Cardiac muscle cell (in vitro differentiated cells and primary cell): ENCODE data around the gene LYPD3. TPM values are rescaled to one million over a fixed set of nuclear protein-coding genes. Genes with fewer than 3 reads are reported as not detected.

Source experiments
- DNase-seq, 2 donors: peaks; one replicate each; pipeline versions ENCODE4 v3.0.0 to v3.0.0-alpha.2; 2010 to 2017; ENCODE audit warnings: low read depth in 1 of 2, low spot score in 1 of 2
- H3K27ac ChIP-seq: fragments of 200-600 bp; sonication (generic); 2 replicates; pipeline ENCODE4 v1.5.1; 2016
- H3K27me3 ChIP-seq: fragments of 200-600 bp; sonication (generic); 2 replicates; pipeline ENCODE4 v1.6.0; 2016; ENCODE audit warnings: control low read depth
- H3K36me3 ChIP-seq: fragments of 200-600 bp; sonication (generic); 2 replicates; pipeline ENCODE4 v1.5.1; 2016; ENCODE audit warnings: control low read depth
- H3K4me1 ChIP-seq: fragments of 200-600 bp; sonication (generic); 2 replicates; pipeline ENCODE4 v1.8.1; 2017; ENCODE audit warnings: low read depth, mild to moderate bottlenecking, mixed run types
- H3K4me3 ChIP-seq: fragments of 200-600 bp; sonication (generic); 2 replicates; pipeline ENCODE4 v1.5.1; 2016; ENCODE audit warnings: mild to moderate bottlenecking
- H3K9me3 ChIP-seq: fragments of 200-600 bp; sonication (generic); 2 replicates; pipeline ENCODE4 v1.5.1; 2017; ENCODE audit warnings: low read depth, mild to moderate bottlenecking, control low read depth
- CTCF ChIP-seq: IDR thresholded peaks from 2 replicates; pipeline ENCODE4 v1.5.1; 2012; ENCODE audit warnings: low read depth, mild to moderate bottlenecking, low read length
- polyA plus RNA-seq: library from polyadenylated mRNA; unstranded; fragments of >200 nt; fragmentation: Nextera tagmentation; extraction: Ambion mirVana; gene quantifications from 2 replicates; pipeline ENCODE4 v1.2.1, GENCODE V29; 2016
- total RNA-seq: library from RNA; depleted of rRNA; stranded (reverse); fragments of >200 nt; gene quantifications from 2 replicates; pipeline ENCODE4 v1.2.3, GENCODE V29; 2016

LYPD3 gene
- total and polyA plus RNA-seq, 2 experiments from 2014 or later: 0.73 to 3.2 TPM

- peaks cover 3% of the 10 kb centered on the region for H3K36me3 ChIP-seq
- no peaks in the 10 kb centered on the region for H3K9me3 ChIP-seq
- no peak for TF ChIP-seq CTCF
- H3K27ac ChIP-seq: no peak overlapping the region
- no peaks in the 10 kb centered on the region for H3K4me1 ChIP-seq
- no peak for DNase-seq
- H3K27me3 ChIP-seq: no peaks in the 10 kb centered on the region
- H3K4me3 ChIP-seq: no peak overlapping the region
Observed at GRCh38 chr19:43479226-43479625, 13.8 kb upstream of the LYPD3 start.

GRCh38 chr19:43478323-43478722 lies 12.9 kb upstream of the LYPD3 start:
- Histone ChIP-seq H3K27ac (no peak overlapping the region), H3K36me3 (peaks cover 3% of the 10 kb centered on the region), H3K9me3 (no peaks in the 10 kb centered on the region), H3K4me1 (no peaks in the 10 kb centered on the region), H3K27me3 (no peaks in the 10 kb centered on the region), H3K4me3 (no peak overlapping the region)
- no peak for TF ChIP-seq CTCF
- no peak for DNase-seq

- peak in 1 of 2 donors; percentile 84 for DNase-seq
- no peak overlapping the region for H3K4me3 ChIP-seq
- no peak overlapping the region for H3K27ac ChIP-seq
Observed at GRCh38 chr19:43476606-43477005, 11.2 kb upstream of the LYPD3 start.

GRCh38 chr19:43474986-43475705 lies 9.7 kb upstream of the LYPD3 start:
- H3K4me3 ChIP-seq: peak overlapping the region; percentile 13
- H3K27ac ChIP-seq: peak overlapping the region; percentile 45
- DNase-seq: peak; percentile 95 to 96
- H3K9me3 ChIP-seq: no peaks in the 10 kb centered on the region
- no peaks in the 10 kb centered on the region for H3K27me3 ChIP-seq
- no peak for TF ChIP-seq CTCF
- H3K4me1 ChIP-seq: no peaks in the 10 kb centered on the region
- H3K36me3 ChIP-seq: no peaks in the 10 kb centered on the region

More at GRCh38 chr19:43476606-43477005, 11.2 kb upstream of the LYPD3 start:
- Histone ChIP-seq H3K36me3 (peaks cover 3% of the 10 kb centered on the region), H3K9me3 (no peaks in the 10 kb centered on the region), H3K4me1 (no peaks in the 10 kb centered on the region), H3K27me3 (no peaks in the 10 kb centered on the region)
- TF ChIP-seq CTCF: no peak

- H3K27ac ChIP-seq: no peak overlapping the region
- DNase-seq: no peak
- H3K4me1 ChIP-seq: no peaks in the 10 kb centered on the region
- peak overlapping the region; percentile 5 for H3K4me3 ChIP-seq
- H3K27me3 ChIP-seq: no peaks in the 10 kb centered on the region
- no peaks in the 10 kb centered on the region for H3K9me3 ChIP-seq
- H3K36me3 ChIP-seq: no peaks in the 10 kb centered on the region
- TF ChIP-seq CTCF: no peak
Observed at GRCh38 chr19:43474487-43474886, 9.1 kb upstream of the LYPD3 start.
